Measurements from ENCODE around the gene SPNS1. TPM values are rescaled to one million over a fixed set of nuclear protein-coding genes. Genes with fewer than 3 reads are reported as not detected.

The SPNS1 gene
- total RNA-seq, 8 experiments from 2014 or later: 23.4 to 63.3 (median 32.6) TPM

DNA sequence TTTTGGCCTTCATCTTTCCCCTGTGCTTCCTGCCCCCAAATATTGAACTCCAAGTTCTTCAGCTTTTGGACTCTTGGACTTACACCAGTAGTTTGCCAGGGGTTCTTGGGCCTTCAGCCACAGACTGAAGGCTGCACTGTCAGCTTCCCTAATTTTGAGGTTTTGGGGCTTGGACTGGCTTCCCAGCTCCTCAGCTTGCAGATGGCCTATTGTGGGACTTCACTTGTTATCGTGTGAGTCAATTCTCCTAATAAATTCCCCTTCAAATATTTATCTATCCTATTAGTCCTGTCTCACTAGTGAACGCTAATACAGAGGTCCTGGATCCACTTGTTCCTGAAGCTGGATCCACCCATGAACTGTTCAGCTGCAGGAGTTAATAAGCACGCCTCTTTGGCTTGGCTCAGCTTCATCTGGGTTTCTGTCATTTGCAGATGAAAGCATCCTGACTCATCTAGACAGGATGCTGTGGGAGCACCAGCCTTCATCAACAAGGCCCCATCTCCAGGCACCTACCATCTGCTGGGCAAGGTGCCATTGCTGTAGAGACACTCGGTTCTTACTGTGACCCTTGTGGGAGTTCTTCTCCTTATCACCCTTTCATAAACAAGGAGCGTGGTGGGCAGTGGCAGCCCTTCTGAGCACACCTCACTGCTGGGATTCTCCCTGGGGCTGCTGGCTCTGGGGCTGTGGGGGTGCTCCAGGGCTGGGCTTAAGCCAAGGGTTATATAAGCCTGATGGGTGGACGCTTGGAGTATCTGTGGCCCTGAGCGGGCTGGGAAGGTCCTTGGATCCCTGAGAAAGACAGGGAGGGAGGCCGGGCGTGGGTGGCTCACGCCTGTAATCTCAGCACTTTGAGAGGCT is 33.4 kb downstream of the SPNS1 start:
- peak in 2 of 8 experiments; percentile 69 to 97 for ATAC-seq (replicated peaks in 6 of 8)
- WGBS, 10 experiments: 20 to 100% (median 76%) methylated on average over 1 to 8 of the region's 10 CpGs; no CpG with 5 or more reads in 1 of the 10 experiments
- Histone ChIP-seq H3K4me1 (replicated peaks in 1 of 2) (no peaks in the 10 kb centered on the region), H3K4me3 (no peak overlapping the region), H3K27ac (no peak overlapping the region)
- in situ Hi-C loops (cut with MboI; ENCODE audit: low pct_unique_long_range_greater_than_20kb in 2 of 9, low sequenced_read_pairs in 9 of 9, unreplicated experiment in 9 of 9): no loop called here

DNA sequence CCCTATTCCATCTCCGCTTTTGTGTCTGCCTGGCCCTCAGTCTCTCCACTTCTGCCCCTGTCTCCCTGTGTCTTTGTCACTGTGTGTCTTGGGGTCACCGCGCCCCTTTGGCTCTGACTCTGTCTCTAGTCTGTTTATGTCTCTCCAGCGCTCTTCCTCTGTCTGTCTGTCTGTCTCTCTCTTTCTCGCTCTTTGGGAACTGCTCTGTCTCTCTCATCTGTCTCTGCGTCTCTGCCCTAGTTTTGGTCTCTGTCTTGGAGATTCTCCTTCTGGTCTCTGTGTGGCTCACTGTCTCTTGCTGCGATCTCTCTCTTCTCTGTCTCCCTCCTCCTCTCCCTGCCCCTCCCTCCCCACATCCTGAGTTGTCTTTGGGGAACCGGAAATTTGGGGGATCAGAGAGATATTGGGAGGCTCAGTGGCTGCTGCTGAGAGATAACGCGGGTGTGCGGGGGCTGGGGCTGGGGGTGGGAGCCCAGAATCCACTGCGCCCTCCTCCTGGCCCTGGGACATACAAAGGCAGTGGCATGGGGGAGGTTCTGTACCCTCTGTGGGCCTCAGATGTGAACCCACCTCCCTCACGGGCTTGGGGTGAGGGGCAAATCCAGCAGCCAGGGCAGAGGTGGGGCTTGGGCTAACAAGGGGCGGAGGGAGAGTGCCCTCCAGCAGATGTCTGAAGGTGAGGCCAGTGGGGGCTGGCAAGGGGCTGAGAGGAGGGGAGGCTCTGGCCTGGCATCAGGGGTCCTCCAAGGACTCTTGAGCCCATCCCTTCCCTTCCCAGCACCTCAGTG is 34.7 kb downstream of the SPNS1 start:
- no peak overlapping the region for H3K27ac ChIP-seq
- no peak for ATAC-seq (replicated peaks in 6 of 8)
- in situ Hi-C loops (cut with MboI; ENCODE audit: low pct_unique_long_range_greater_than_20kb in 2 of 9, low sequenced_read_pairs in 9 of 9, unreplicated experiment in 9 of 9): no loop called here
- WGBS, 10 experiments: 81 to 100% (median 91%) methylated on average over 2 to 8 of the region's 14 CpGs; no CpG with 5 or more reads in 4 of the 10 experiments
- H3K4me3 ChIP-seq: no peak overlapping the region
- no peaks in the 10 kb centered on the region for H3K4me1 ChIP-seq (replicated peaks in 1 of 2)

DNA sequence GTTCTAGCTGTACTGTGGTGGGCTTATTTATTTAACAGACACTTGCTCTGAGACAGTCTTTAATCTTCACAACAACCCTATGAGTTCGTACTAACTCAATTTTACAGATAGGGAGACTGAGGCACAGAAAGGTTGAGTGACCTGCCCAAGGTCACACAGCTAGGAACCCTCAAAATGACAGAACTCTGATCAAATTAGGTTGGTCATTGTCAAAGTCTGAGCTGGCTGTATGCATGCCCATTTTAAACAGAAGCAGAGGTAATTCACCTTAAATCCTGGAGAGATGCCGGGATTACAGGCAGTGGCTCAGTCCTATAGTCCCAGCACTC is 35.2 kb downstream of the SPNS1 start:
- Histone ChIP-seq H3K27ac (no peak overlapping the region), H3K4me1 (replicated peaks in 1 of 2) (no peaks in the 10 kb centered on the region), H3K4me3 (no peak overlapping the region)
- in situ Hi-C loops (cut with MboI; ENCODE audit: low pct_unique_long_range_greater_than_20kb in 2 of 9, low sequenced_read_pairs in 9 of 9, unreplicated experiment in 9 of 9): no loop called here
- no peak for ATAC-seq (replicated peaks in 6 of 8)
- WGBS, 10 experiments: 67 to 100% (median 77%) methylated on average over 1 to 2 of the region's 2 CpGs; no CpG with 5 or more reads in 6 of the 10 experiments

DNA sequence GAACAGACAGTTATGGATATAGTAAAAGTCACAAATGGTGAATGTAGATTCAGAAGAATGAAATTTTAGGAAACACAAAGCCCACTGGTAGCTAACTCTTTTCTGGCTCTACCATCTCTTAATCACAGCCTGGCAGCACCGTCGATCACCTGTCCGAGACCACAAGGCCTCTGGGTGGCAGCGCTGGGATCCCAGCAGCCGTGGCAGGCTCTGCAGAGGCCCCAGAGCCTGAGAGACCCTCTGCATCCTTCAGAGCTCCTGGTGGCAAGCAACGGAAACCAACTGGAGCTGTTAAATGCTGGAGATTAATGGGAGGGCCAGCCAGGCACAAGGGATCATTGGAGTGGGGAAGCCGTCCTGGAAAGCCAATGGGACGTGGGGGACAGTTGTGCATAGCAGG is 36.5 kb downstream of the SPNS1 start:
- no peak overlapping the region for H3K4me3 ChIP-seq
- no peak overlapping the region for H3K27ac ChIP-seq
- H3K4me1 ChIP-seq (replicated peaks in 1 of 2): no peaks in the 10 kb centered on the region
- peak in 1 of 8 experiments; percentile 44 for ATAC-seq (replicated peaks in 6 of 8)
- in situ Hi-C loops (cut with MboI; ENCODE audit: low pct_unique_long_range_greater_than_20kb in 2 of 9, low sequenced_read_pairs in 9 of 9, unreplicated experiment in 9 of 9): no loop called here
- WGBS, 10 experiments: 50 to 85% (median 62%) methylated on average over 1 to 7 of the region's 8 CpGs; no CpG with 5 or more reads in 4 of the 10 experiments

DNA sequence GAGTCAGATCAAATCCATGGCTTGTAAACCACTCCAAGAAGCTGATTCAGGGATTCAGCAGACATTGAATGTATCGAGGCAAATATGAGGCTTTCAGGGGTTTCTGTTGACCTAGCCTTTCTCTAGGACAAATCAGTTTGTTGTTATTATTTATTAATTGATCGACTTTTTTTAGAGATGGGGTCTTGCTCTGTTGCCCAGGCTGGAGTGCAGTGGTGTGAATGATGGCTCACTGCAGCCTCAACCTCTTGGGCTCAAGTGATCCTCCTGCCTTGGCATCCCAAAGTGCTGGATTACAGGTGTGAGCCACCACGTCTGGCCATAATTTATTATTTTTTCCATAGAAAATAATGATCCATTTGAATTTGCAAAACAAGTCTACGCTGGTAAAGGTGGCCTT is 37.3 kb downstream of the SPNS1 start:
- in situ Hi-C loops (cut with MboI; ENCODE audit: low pct_unique_long_range_greater_than_20kb in 2 of 9, low sequenced_read_pairs in 9 of 9, unreplicated experiment in 9 of 9): no loop called here
- no peak for ATAC-seq (replicated peaks in 6 of 8)
- H3K27ac ChIP-seq: no peak overlapping the region
- WGBS, 10 experiments: 60 to 100% (median 70%) methylated on average over 1 to 3 of the region's 4 CpGs; no CpG with 5 or more reads in 2 of the 10 experiments
- H3K4me1 ChIP-seq (replicated peaks in 1 of 2): no peaks in the 10 kb centered on the region
- H3K4me3 ChIP-seq: no peak overlapping the region

GRCh38 chr16:29012913-29013553 is 38.5 kb downstream of the SPNS1 start:
- in situ Hi-C loops (cut with MboI; ENCODE audit: low pct_unique_long_range_greater_than_20kb in 2 of 9, low sequenced_read_pairs in 9 of 9, unreplicated experiment in 9 of 9): no loop called here
- Histone ChIP-seq H3K4me1 (replicated peaks in 1 of 2) (no peaks in the 10 kb centered on the region), H3K27ac (no peak overlapping the region), H3K4me3 (no peak overlapping the region)
- WGBS, 10 experiments: 12 to 89% (median 63%) methylated on average over 2 to 9 of the region's 9 CpGs
- ATAC-seq (replicated peaks in 6 of 8): peak in 2 of 8 experiments; percentile 67 to 88

DNA sequence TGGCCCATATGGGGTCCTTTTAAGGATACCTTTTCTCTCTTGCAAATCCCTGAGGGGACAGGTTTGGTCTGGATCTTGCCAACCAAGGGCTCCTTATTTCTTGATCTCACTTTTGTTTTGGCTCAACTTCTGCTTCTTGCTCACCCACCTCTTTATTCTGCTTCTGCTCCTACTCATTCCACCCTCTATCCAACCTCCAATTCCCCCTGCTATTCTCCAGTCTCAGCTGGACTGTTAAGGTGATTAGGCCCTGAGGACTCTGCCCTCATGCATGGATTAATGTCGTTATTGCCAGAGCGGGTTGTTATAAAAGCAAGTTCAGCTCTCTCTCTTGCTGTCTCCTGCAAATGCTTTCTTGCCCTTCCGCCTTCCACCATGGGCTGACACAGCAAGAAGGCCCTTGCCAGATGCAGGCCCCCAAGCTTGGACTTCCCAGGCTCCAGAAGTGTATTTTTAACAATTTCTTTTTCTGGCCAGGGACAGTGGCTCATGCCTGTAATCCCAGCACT is 40.0 kb downstream of the SPNS1 start:
- Histone ChIP-seq H3K27ac (no peak overlapping the region), H3K4me1 (replicated peaks in 1 of 2) (no peaks in the 10 kb centered on the region), H3K4me3 (no peak overlapping the region)
- 79 to 100% (median 100%) methylated on average over 1 to 3 of the region's 3 CpGs; no CpG with 5 or more reads in 5 of the 10 experiments for WGBS, 10 experiments
- in situ Hi-C loops (cut with MboI; ENCODE audit: low pct_unique_long_range_greater_than_20kb in 2 of 9, low sequenced_read_pairs in 9 of 9, unreplicated experiment in 9 of 9): no loop called here
- no peak for ATAC-seq (replicated peaks in 6 of 8)

DNA sequence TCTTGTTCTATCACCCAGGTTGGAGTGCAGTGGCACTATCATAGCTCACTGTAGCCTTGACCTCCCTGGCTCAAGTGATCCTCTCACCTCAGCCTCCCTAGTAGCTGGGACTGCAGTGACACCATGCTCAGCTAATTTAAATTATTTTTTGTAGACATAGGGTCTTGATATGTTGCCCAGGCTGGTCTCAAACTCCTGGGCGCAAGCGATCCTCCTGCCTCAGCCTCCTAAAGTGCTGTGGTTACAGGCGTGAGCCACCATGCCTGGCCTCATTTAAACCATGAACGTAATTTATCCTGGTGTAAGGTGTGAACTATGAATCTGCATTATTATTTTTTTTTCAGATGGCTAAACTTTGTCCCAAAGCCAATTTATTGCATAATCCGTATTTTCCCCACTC is 47.6 kb downstream of the SPNS1 start:
- Histone ChIP-seq H3K4me3 (no peak overlapping the region), H3K27ac (no peak overlapping the region), H3K4me1 (replicated peaks in 1 of 2) (no peaks in the 10 kb centered on the region)
- WGBS, 10 experiments: 40 to 100% (median 79%) methylated on average over 1 to 4 of the region's 5 CpGs; no CpG with 5 or more reads in 3 of the 10 experiments
- in situ Hi-C loops (cut with MboI; ENCODE audit: low pct_unique_long_range_greater_than_20kb in 2 of 9, low sequenced_read_pairs in 9 of 9, unreplicated experiment in 9 of 9): no loop called here
- ATAC-seq (replicated peaks in 6 of 8): no peak

DNA sequence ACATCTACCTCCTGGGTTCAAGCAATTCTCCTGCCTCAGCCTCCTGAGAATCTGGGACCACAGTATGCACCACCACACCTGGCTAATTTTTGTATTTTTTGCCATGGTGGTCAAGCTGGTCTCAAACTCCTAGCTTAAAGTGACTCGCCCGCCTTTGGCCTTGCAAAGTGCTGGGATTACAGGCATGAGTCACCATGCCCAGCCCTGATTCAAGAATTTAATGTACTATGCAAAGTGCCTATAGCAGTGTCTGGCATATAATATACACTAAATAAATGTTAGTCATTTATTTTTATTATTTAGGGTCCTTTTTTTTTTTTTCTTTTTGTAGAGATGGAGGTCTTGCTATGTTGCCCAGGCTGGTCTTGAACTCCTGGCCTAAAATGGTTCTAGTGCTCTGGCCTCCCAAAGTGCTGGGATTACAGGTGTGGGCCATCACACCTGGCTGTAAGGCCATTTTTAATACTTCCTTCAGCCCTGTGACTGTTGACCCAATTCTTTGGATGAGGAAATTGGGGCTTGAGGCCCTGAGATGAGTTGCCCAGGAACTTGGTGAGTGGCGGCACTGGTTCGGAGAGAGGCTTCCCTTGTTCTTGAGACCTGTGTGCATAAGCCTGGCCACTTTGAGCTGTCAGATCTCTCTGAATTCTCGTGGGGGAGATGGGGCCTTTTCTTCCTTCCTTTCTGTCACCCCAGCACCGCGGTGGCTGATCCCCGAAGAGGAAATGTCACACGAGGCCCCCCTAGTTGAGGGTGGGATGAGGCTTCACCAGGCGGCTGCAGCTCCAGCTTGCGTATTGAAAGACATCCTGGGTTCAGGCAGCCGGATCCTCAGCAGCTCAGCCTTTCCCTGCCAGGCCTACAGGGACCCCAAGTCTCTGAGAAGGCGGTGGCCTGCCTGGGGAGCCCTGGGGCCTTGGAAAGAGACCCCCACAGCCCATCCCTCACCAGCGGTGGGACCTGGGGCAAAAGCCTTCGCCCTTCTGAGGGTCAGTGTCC is 49.0 kb downstream of the SPNS1 start:
- in situ Hi-C loops (cut with MboI; ENCODE audit: low pct_unique_long_range_greater_than_20kb in 2 of 9, low sequenced_read_pairs in 9 of 9, unreplicated experiment in 9 of 9): no loop called here
- Histone ChIP-seq H3K27ac (no peak overlapping the region), H3K4me1 (replicated peaks in 1 of 2) (no peaks in the 10 kb centered on the region), H3K4me3 (no peak overlapping the region)
- ATAC-seq (replicated peaks in 6 of 8): peak in 3 of 8 experiments; percentile 67 to 87 (median 87)
- WGBS, 10 experiments: 0 to 92% (median 67%) methylated on average over 2 to 8 of the region's 15 CpGs; no CpG with 5 or more reads in 1 of the 10 experiments

- H3K4me1 ChIP-seq (replicated peaks in 1 of 2): no peaks in the 10 kb centered on the region
- H3K27ac ChIP-seq: no peak overlapping the region
- in situ Hi-C loops (cut with MboI; ENCODE audit: low pct_unique_long_range_greater_than_20kb in 2 of 9, low sequenced_read_pairs in 9 of 9, unreplicated experiment in 9 of 9): no loop called here
- no peak overlapping the region for H3K4me3 ChIP-seq
- 33 to 100% (median 73%) methylated on average over 1 of the region's 5 CpGs; no CpG with 5 or more reads in 6 of the 10 experiments for WGBS, 10 experiments
- no peak for ATAC-seq (replicated peaks in 6 of 8)
Measured at GRCh38 chr16:29024278-29024677, 49.7 kb downstream of the SPNS1 start.

GRCh38 chr16:29025218-29025617 is 50.6 kb downstream of the SPNS1 start:
- H3K4me3 ChIP-seq: no peak overlapping the region
- H3K4me1 ChIP-seq (replicated peaks in 1 of 2): no peaks in the 10 kb centered on the region
- in situ Hi-C loops (cut with MboI; ENCODE audit: low pct_unique_long_range_greater_than_20kb in 2 of 9, low sequenced_read_pairs in 9 of 9, unreplicated experiment in 9 of 9): no loop called here
- WGBS, 10 experiments: 50 to 70% (median 61%) methylated on average over 1 to 3 of the region's 5 CpGs; no CpG with 5 or more reads in 6 of the 10 experiments
- no peak for ATAC-seq (replicated peaks in 6 of 8)
- H3K27ac ChIP-seq: no peak overlapping the region

DNA sequence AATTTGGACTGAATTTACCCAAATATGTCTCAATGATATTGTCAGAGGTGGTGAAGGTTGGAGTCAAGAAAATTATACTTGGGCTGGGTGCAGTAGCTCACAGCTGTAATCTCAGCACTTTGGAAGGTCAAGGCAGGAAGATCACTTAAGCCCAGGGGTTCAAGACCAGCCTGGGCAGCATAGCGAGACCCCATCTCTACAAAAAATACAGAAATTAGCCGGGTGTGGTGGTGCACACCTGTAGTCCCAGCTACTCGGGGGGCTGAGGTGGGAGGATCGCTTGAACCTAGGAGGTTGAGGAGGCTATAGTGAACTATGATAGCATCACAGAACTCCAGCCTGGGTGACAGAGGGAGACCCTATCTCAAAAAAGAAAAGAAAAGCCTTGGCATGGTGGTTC is 51.2 kb downstream of the SPNS1 start:
- H3K27ac ChIP-seq: no peak overlapping the region
- H3K4me3 ChIP-seq: no peak overlapping the region
- H3K4me1 ChIP-seq (replicated peaks in 1 of 2): no peaks in the 10 kb centered on the region
- WGBS, 10 experiments: 88 to 100% (median 95%) methylated on average over 1 to 3 of the region's 4 CpGs; no CpG with 5 or more reads in 6 of the 10 experiments
- no peak for ATAC-seq (replicated peaks in 6 of 8)
- in situ Hi-C loops (cut with MboI; ENCODE audit: low pct_unique_long_range_greater_than_20kb in 2 of 9, low sequenced_read_pairs in 9 of 9, unreplicated experiment in 9 of 9): no loop called here

Data from motor neuron (in vitro differentiated cells).